ENCODE measurements around the gene NEK2. TPM values are rescaled to one million over a fixed set of nuclear protein-coding genes. Genes with fewer than 3 reads are reported as not detected.

NEK2 gene
- total and polyA plus RNA-seq, 2 of the 13 experiments (the other 11 are each of a cell fraction or from before 2014, with no cell fraction given) = 10.9 to 40.8 TPM

DNA sequence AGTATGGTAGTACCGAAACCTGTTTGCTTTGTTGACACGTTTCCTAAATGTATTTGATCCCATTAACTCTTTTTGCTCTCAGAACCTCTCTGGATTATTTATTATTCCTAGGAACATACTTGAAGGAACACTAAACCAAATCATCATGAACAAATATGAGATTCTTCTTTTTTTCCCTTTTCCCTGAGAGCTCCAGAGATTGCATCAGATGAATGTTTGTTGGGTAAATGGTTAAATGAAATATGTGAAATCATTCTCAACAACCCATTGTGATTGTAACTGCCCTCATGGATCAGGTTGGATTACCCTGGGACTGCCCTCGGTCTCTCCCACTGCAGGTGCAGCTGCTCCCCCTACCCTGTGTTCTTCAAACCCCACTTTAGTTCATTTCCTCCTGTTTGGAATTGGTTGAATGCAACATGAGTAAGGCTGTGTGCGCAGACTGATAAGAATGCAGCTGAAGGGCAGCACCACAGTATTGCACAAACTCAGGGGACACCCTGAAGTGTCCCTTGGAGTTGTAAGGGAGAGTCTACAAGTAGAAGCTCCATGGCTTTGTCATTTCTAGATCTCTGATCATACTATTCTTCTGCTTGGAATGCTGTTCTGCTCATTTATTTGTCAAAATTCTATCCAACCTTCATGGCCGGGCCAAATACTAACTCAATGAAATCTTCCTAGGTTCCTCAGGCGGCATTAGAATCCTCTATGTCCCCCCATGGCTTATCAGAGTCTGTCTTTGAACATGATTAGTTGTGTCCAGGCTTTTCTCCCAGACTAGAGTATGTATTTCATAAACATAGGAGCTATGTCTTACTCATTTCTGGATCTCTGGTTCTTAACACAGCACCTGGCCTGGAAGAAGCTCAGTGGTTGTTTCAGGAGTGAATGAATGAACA, 47.1 kb upstream of the NEK2 start (continued):
- TF ChIP-seq ZNF619 (CRISPR knock-in tag; IDR thresholded peaks at IDR 0.05) (no peak), CEBPB (IDR thresholded peaks at IDR 0.05; ENCODE audit: borderline replicate concordance, low read depth, low read length) (peak; percentile 50; the same call in 1 of the 2 replicates), ZMYM4 (CRISPR knock-in tag; IDR thresholded peaks at IDR 0.05) (0 out of 2 replicates have a peak, but pooled peaks have one; percentile 19), FOSL2 (CRISPR knock-in tag; IDR thresholded peaks at IDR 0.05) (peak; percentile 39; the same call in 1 of the 2 replicates), ZNF644 (CRISPR knock-in tag; IDR thresholded peaks at IDR 0.05; ENCODE audit: low read depth) (0 out of 2 replicates have a peak, but pooled peaks have one; percentile 36), ZNF607 (CRISPR knock-in tag; IDR thresholded peaks at IDR 0.05; ENCODE audit: borderline replicate concordance) (no peak), HOXA7 (CRISPR knock-in tag; IDR thresholded peaks at IDR 0.05) (no peak), ZBTB38 (CRISPR knock-in tag; IDR thresholded peaks at IDR 0.05) (no peak), CEBPG (CRISPR knock-in tag; IDR thresholded peaks at IDR 0.05) (peak; percentile 36; the same call in 1 of the 2 replicates), AGO1 (IDR thresholded peaks at IDR 0.05; ENCODE audit: low read depth, low read length, poor library complexity, severe bottlenecking) (no peak), GZF1 (CRISPR knock-in tag; IDR thresholded peaks at IDR 0.05) (no peak), ZFP36 (IDR thresholded peaks at IDR 0.05; ENCODE audit: borderline replicate concordance, low read depth, low read length, partially characterized antibody) (no peak), ZNF616 (CRISPR knock-in tag; IDR thresholded peaks at IDR 0.05; ENCODE audit: low read depth) (no peak), CREB1 (IDR thresholded peaks at IDR 0.05) (no peak), CREB1 (CRISPR knock-in tag; IDR thresholded peaks at IDR 0.05) (0 out of 2 replicates have a peak, but pooled peaks have one; percentile 13), ZNF292 (CRISPR knock-in tag; IDR thresholded peaks at IDR 0.05; ENCODE audit: borderline replicate concordance, low read depth) (0 out of 2 replicates have a peak, but pooled peaks have one; percentile 32), ZSCAN25 (CRISPR knock-in tag; IDR thresholded peaks at IDR 0.05) (no peak), RXRB (CRISPR knock-in tag; IDR thresholded peaks at IDR 0.05; ENCODE audit: borderline replicate concordance) (no peak), ZNF761 (CRISPR knock-in tag; conservative IDR thresholded peaks at IDR 0.05) (no peak)
- TF ChIP-seq, protein P1, sequence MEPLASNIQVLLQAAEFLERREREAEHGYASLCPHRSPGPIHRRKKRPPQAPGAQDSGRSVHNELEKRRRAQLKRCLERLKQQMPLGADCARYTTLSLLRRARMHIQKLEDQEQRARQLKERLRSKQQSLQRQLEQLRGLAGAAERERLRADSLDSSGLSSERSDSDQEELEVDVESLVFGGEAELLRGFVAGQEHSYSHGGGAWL (CRISPR knock-in tag; IDR thresholded peaks at IDR 0.05) = no peak
- TF ChIP-seq, protein P2, sequence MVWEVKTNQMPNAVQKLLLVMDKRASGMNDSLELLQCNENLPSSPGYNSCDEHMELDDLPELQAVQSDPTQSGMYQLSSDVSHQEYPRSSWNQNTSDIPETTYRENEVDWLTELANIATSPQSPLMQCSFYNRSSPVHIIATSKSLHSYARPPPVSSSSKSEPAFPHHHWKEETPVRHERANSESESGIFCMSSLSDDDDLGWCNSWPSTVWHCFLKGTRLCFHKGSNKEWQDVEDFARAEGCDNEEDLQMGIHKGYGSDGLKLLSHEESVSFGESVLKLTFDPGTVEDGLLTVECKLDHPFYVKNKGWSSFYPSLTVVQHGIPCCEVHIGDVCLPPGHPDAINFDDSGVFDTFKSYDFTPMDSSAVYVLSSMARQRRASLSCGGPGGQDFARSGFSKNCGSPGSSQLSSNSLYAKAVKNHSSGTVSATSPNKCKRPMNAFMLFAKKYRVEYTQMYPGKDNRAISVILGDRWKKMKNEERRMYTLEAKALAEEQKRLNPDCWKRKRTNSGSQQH (CRISPR knock-in tag; IDR thresholded peaks at IDR 0.05; ENCODE audit: low read depth) = 0 out of 2 replicates have a peak, but pooled peaks have one; percentile 29
- TF ChIP-seq, protein P3, sequence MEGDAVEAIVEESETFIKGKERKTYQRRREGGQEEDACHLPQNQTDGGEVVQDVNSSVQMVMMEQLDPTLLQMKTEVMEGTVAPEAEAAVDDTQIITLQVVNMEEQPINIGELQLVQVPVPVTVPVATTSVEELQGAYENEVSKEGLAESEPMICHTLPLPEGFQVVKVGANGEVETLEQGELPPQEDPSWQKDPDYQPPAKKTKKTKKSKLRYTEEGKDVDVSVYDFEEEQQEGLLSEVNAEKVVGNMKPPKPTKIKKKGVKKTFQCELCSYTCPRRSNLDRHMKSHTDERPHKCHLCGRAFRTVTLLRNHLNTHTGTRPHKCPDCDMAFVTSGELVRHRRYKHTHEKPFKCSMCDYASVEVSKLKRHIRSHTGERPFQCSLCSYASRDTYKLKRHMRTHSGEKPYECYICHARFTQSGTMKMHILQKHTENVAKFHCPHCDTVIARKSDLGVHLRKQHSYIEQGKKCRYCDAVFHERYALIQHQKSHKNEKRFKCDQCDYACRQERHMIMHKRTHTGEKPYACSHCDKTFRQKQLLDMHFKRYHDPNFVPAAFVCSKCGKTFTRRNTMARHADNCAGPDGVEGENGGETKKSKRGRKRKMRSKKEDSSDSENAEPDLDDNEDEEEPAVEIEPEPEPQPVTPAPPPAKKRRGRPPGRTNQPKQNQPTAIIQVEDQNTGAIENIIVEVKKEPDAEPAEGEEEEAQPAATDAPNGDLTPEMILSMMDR (CRISPR knock-in tag; IDR thresholded peaks at IDR 0.05) = 0 out of 2 replicates have a peak, but pooled peaks have one; percentile 10

Data from HepG2 (cell line).